ENCODE measurements around the gene CACTIN.
"Not testable (repeated sequence)": the region's sequence is repeated elsewhere in the genome, so short reads cannot be mapped to it uniquely, and the experiment has no call there.

The CACTIN gene

DNA sequence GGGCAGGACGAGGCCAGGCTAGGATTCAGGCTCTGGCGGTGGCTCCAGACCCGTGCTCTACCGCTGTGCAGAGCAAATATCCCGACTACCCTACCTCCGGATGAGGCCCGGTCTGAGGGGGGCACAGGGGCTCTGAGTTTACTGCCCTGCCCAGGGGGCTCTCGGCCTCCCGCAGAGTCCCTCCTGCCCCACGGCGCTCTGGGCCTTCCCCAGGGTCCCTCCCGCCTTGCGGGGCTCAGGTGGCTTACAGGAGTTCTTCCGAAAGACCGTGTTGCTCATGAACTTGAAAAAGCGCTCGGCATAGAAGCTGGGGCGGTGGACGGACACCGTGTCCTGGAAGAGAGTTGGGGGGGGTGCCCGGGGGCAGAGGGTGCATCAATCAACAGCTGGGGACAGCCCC lies 19.1 kb upstream of the CACTIN start:
- no peak for DNase-seq (ENCODE audit: low read depth)

DNA sequence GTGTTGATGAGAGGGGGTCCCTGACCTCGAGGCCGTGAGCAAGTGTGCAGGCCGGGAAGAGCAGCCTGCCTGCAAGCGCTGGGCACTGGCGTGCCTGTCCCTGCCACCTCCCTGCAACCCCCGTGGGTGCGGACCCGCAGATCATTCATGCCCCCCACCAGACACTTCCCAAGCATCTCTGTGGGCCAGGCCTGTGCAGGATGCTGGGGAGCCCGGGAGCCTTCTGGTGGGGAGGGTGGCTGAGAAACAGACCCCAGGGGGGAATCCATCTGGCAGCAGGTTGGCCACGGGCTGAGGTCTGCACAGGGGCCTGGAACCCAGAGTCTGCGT lies 18.4 kb upstream of the CACTIN start:
- no peak for DNase-seq (ENCODE audit: low read depth)

DNA sequence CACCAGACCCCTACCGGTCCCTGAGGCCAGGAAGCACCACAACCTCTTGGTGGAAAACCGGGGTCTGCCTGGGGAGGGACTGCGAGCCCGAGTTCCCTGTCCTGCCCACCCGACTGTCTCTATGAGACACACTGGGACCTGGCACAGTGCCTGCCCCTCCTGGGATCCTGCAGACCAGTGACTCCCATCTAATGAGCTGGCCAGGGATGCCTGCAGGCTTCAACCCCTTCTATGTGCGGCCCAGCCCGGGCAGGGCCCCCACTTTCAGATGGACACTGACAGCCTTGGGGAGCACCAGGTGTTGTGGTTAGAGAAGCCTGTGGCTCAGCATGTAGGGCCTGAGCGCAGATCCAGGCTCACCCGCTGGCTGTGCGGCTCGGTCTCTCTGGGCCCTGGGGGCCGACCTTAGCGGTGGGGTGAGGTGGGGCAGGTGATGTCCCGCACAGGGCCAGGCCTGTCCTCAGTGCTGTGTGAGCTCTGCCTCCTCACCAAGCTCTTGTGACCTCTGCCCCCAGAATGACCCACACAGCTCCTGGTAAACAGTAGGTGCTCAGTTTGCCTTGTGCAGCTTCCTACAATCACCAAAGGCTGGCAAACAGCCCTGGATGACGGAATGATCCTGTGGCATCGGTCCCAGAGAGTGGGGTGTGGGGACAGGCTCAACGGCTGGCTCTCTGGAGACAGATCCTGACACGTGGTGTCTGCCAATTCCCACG lies 17.9 kb upstream of the CACTIN start:
- no peak for DNase-seq (ENCODE audit: low read depth)

DNA sequence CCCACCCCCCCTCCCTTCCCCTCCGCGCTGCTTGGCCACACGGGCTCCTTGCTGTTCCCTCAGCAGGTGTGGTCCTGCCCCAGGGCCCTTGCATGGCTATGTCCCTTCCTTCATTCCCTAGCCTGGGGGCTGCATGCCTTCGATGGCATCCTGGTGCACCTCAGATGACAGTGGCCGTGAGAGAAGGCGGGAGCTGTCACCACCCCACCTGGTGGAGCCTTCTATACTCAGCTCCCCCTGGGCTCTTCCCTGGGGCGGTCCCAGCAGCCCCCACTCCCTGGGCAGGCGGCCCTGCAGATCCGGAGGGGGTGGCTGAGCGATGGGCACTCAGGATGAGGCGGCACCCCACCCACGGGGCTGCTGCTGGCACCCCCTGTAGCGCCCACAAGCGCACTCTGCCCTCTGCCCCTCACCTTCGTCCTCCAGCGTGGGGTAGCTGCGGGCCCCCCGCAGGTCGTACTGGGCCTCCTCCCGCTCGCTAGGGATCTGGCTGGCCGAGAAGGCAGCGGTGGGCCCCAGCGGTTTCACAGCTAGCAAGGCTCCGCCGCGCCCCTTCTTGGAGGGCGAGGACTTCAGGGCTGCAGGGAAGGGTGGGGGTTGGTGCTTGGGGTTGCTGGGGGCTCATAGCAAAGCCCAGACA lies 17.2 kb upstream of the CACTIN start:
- no peak for DNase-seq (ENCODE audit: low read depth)

DNA sequence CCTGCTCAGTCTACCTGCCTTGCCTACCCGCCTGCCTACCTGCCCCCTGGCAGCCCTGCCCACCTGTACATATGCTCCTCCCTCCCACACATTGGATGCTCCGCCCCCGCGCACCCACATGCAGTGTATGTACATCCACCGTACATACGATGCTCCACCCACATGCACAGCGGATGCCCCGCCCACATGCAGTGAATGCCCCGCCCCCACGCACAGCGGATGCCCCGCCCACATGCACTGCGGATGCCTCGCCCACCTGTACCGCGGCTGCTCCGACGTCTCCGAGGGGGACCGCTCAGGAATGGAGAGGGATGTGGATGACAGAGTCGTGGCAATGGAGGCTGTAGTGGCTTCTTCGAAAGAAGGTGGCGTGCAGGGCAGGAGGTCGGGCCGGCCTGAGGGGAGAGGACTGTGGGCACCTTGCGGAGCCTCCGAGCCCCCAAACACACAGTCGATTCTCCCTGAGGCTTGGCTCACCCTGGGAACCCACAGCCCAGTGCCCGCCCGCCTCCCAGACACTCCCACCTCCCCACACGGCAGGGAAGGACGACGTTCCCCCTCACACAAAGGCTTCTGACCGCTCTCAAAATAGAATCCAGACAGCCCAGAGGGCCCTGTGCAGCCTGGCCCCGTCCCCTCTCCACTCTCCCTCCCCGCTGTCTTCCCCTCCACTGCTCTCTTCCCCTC lies 16.5 kb upstream of the CACTIN start:
- DNase-seq (ENCODE audit: low read depth) = no peak

DNA sequence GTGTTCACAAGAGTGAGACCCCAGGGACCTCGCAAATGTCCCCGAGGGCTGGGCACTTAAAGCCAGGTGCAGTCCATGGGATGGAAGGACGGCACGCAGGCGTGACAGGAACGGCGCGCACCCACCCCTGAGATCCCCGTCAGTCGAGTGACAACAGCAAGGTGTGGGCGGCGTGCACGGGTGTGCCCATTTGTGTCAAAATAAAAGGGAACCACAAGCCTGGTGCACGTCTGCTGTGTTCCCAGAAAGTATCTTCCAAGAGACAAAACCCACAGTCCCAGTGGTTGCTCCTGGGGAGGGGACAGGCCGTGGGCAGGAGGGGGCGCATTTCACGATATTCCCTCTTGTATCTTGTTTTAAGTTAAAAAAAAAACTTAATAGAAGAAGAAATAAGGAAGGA lies 15.7 kb upstream of the CACTIN start:
- DNase-seq (ENCODE audit: low read depth) = no peak

DNA sequence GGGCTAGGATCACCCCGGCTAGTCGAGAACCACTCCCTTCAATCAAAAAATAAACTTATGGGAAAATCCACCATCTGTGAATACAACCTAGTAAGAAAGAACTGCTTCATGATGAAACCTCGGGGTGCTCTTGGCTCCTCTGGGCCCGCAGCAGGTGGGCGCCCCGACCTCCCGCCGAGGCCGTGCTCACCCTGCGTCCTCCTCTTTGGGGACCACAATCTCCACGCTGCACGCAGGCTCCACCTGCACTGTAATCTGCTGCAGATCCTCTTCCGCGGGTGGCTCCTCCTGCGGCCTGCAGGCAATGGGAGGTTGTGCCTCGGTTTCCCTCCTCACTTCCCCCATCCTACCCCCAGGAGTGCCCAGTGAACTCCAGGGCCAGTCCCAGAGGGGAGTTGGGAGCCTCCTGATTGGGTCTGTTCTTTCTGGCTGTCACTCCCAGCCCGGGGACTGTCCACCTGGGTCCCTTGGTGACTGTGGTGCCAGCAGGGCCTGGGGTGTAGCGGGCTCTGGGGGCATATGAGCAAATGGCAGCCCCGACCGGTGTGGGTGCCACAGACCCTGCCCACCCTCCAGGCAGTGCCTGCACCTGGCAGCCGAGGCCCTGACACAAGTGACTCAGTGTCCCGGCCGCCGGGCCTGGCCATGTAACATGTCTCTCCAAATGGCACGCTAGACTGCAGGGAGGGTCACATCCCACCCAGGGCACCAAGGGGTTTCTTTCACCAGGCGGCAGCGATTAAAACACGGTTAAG lies 15.1 kb upstream of the CACTIN start:
- no peak for DNase-seq (ENCODE audit: low read depth)

DNA sequence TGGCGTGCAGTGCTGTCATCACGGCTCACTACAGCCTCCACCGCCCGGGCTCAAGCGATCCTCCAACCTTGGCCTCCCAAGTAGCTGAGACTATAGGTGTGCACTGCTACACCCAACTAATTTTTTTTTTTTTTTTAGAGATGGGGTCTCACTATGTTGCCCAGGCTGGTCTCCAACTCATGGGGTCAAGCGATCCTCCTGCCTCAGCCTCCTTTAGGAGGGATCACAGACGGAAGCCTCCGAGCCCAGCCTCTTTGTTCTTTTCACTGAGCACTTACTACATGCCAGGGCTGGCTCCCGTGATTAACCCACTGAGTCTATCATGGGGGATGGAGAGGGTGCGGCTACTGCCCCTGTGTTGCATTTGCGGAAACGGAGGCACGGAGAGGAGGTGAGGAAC lies 12.9 kb upstream of the CACTIN start:
- no peak for DNase-seq (ENCODE audit: low read depth)

DNA sequence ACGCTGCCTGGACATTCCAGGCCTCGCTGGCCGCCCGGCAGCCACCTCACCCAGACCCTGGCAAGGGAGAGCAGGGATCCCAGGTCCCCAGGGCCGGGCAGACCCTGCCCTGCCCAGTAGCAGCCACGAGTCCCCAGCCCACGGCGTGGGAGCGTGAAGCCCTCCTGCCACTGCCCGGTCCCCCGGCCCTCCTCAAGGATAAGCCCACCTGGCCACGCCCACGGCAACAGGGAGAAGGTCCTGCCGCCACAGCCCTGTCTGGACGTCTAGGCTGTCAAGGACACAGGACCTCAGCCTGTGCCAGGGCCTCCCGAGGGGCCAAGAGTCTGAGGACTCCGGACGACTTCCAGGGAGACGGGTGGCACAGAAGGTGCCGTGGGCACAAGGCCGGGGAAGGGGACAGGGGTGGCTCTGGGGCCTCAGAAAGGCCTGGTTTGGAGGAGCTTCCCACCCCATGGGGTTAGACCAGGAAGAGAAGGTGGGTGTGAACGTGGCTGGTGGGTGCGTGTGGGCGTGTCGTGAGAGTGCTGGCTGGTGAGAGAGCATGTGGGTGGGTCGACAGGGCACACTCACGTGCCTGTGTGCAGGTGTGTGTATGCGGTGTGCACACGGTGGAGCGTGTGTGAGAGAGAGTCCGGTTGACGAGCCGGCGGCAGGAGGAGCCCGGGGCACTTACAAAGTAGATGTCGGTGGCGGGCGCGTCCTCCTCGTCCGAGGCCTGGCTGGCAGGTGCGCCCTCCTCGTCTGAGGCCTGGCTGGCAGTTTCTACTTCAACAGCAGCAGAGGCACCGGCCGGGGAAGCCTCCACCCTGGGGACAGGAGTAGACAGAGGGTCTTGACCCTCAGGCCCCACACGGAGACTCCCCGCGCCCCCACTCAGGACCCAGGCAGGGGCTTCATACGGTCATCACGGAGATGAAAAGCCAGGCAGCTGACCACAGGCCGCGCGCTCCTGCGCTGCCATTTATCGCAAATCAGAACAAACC lies 11.9 kb upstream of the CACTIN start:
- no peak for DNase-seq (ENCODE audit: low read depth)

DNA sequence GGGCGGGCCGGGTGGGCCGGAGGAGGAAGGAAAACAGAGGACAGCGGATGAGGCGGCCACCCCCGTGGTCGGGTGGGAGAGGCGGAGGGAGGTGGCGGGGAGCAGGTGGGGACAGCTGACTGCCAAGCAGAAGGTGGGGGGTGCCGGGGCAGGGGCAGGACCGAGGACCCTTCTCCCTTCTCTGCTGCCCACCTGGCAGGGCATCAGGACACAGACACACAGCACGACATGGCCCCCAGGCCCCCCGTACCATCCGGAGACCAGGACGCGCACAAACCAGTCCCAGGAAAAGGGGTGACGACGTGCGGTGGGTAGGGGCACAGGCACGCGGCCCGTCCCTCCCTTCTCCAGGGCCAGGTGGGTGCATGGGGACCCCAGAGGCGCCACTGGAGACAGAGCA lies 11.0 kb upstream of the CACTIN start:
- DNase-seq (ENCODE audit: low read depth) = no peak

DNA sequence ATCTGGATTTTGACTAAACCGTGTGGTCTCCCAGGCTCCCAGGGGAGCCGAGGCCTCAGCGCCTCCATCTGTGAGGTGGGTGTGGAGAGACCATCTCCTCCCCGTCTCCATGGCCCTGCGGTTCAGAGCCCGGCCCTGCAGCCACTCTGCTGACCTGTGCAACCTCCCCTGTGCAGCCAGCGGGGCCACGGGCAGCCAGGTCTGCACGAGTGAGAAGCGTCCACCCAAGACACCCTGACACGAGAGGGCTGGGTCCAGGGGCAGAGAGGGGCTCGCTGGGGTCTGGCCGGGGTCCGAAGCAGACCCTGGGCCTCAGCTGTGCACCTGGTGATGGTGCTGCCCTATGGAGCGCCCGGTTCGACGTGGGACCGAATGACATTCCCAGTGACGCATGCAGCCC lies 10.4 kb upstream of the CACTIN start:
- DNase-seq (ENCODE audit: low read depth) = no peak

DNA sequence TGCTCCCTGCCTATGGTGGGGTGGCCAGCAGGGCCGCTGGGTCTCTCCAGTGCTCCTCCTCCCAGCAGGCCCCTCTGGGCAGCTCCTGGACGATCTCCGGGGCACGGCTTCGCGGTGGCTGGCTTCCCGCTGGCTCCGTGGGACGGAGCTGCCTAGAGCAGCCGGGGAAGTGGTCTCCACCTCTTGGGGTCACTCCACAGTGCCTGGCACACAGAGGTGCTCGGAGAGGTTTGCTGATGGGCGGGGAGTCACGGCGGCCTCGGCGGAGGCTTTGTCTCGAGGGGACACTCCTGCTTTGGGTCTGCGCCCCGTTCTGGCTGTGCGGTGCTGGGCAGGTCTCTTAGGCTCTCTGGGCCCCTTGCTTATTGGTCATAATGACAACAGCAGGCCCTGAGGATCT lies 9.9 kb upstream of the CACTIN start:
- no peak for DNase-seq (ENCODE audit: low read depth)

DNA sequence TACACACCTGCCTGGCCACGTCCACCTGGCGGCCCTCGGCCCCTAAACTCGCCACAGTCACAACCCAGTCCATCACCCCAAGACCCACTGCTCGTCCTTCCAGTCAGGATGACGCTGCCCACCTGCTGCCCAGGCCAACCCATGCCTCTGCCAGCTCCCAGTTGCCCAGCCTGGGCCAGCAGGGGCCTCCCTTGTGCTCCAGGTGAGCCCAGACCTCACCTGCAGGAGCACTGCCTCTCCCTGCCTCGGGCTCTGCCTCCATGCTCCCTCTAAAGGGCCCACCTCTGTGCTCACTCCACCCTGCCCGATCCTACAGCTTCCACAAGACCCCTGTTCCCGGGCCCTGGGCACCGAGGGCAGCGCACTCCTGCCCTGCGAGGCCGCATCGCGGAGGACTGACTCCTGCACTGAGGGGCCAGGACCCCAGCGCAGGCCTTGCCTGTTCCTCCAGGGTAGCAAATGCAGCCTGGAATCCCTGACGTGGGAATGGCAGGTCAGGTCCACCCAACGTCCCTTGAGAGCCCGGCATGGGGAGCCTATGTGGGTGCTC lies 8.0 kb upstream of the CACTIN start:
- no peak for DNase-seq (ENCODE audit: low read depth)

DNA sequence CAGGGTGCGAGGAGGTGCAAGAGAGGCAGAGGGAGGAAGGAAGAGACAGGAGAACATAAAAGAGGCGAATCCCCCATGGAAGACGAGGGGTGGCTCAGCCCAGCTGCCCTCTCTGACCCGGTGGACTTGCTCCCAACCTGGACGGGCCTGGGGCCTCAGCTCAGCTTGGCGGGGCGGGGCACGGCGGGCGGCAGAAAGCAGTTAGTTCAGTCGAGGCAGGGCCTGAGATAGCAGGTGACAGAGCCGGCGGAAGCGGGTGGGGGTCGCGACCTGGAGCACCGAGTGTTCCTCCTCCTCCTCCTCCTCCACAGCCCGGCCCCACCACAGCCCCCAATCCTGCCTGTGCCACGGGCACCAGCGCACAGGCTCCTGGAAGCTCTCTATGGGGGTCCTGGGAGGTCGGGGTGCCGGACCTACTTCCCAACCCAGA lies 7.0 kb upstream of the CACTIN start:
- no peak for DNase-seq (ENCODE audit: low read depth)

DNA sequence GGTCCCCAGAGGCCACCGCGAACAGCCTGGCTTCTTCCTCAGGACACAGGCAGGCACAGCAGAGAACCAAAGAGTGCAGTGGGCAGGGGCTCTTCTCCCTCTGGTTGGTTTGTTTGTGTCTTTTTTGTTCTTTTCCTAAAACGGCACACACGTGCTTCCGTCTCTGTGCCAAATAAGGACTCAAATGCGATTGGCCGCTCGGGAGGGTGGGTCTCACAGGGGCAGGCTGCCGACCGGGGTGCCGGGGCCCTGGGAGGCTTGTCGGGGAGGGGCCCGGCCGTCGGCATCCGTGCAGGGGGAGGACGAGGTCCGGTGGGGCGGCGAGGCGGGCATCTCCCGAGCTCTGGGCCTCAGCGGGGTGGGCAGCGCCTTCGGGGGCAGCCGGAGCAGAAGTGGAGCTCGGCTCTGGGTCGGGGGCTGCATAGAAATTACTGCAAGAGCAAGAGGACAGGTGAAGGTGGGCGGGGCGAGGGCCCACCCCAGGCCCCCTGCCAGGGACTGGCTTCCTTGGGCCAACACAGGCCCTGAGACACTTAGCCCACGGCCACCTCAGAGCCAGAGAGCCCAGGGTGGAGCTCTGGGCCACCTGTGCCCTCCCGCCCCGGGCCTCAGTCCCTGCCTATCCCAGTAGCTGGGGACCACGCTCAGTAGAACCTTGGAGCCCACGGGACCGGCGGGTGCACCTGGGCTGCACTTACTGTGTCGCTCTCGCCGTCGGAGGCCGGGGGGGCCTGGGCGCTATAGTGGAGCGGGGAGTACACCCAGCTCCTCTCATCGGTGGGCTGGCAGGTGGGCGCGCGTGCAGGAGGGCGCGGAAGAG lies 6.4 kb upstream of the CACTIN start:
- no peak for DNase-seq (ENCODE audit: low read depth)

DNA sequence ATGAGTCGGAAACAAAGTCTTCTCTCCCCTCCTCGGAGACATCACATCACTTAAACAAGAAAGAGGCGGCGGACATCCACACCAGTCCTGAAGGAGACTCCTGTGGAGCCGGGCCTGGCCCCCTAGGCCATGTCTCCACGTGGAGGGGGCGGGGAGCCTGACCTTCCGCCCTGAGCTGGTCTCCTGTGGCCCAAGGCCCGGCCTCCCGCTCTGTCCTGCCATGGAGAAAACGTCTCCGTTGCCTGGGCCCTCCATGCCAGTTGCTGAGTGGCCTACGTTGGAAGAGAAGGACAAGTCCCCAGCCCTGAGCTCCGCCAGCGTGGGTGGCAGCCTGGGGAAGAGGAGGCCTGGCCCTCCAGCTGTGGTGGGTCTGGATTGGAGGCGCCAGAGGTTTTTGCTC lies 5.5 kb upstream of the CACTIN start:
- no peak for DNase-seq (ENCODE audit: low read depth)

DNA sequence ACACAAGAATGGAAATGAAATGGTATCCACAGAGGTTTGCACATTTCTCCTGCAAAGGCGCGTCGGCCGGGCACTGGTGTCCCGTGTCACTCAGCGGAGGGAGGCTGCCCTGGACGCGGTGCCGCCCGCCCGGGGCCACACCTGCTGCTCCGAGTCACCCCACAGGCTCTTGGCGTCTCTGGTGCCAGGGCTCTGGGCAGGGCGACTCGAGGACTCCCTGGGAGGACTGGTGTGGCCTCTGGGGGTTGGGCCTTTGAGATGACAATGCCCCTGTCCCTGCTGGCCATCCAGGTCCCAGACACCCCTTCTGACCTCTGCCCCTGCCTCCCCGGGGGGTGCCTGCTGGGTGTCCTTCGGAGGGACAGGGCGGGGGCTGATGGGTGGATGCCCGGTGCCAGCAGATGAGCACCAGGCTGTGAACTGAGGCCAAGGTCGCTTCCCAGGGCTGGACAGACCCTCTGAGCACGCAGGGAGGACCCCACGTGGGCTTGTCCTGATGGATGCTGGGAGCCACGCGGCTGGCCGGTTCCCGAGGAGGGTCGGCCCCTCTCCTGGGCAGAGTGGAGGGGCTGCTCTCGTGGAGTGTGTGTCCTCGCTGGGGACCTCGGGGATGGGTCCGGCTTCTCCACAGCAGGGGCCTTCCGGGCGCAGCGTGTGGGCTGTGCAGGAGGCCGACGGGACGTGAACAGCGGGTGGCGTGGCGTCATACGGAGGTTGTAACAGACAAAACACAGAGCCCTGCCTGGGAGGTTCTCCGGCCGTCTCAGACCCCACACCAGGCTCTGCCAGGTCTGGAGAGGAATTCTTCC lies 4.7 kb upstream of the CACTIN start:
- no peak for DNase-seq (ENCODE audit: low read depth)

DNA sequence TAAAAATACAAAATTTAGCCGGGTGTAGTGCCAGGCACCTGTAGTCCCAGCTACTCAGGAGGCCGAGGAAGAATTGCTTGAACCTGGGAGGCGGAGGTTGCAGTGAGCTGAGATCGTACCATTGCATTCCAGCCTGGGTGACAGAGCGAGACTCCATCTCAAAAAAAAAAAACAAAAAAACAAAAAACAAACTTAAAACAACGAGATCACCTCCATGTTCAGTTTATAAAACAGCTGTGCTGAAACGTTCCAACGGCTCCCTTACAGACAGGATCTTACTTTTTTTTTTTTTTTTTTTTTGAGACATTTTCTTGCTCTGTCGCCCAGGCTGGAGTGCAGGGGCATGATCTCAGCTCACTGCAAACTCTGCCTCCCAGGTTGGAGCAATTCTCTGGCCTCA lies 2.2 kb upstream of the CACTIN start:
- DNase-seq (ENCODE audit: low read depth) = not testable (repeated sequence)

DNA sequence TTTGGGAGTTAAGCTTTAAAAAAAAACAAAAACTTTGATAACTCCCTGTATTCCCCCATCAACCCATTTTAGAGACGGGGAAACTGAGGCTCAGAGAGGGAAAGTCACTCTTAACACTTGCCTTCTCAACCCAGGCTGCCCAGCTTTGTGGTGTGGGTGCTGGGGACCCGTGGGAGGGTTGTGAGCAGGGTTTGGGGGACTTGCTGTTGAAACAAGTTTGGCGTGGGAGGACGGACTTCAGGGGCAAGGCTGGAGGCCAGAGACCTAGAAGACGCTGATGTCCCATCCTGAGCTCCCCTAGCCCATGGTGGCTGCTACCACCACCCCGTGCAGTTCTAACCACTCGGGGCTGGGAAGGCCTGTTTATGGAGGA lies 747 bp upstream of the CACTIN start:
- DNase-seq (ENCODE audit: low read depth) = no peak

DNA sequence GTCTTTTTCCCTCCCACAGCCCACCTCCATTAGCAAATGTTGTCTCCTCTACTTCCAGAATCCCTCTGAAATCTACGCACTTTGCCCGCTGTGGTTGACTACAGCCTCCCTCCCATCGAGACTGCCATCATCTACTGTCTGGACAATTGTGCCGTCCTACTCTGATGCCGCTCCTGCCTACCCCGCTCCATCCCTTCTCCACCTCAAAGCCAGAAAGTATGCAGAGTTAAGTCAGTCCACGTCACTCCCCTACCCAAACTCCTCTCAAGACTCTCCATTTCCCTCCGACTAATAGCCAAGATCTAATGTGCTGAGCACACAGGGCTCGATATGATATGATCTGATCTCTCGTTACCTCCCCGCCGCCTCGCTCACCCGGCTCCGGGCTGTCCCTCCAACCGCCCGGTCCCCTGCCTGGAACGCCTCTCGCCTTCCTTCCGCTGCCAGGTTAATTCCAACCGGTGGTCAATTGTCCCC lies 556 bp downstream of the CACTIN start:
- no peak for DNase-seq (ENCODE audit: low read depth)

Measured in non-pigmented ciliary epithelial cell (primary cell).